Bronchial epithelial cell (primary cell): Measurements from ENCODE around the gene KCNG1. TPM values are rescaled to one million over a fixed set of nuclear protein-coding genes. Genes with fewer than 3 reads are reported as not detected.

Experiments used
- DNase-seq: peaks from one replicate; pipeline ENCODE4 v3.0.0-alpha.2; 2010; ENCODE audit warnings: low read depth
- FAIRE-seq: peaks from 2 replicates; lab custom pipeline; 2011; peaks lifted over from hg19 to GRCh38; lab: Jason Lieb, UNC
- H3K27me3 ChIP-seq: 2 replicates; pipeline ENCODE4 v1.5.1; 2011; ENCODE audit warnings: low read length; ENCODE audit not compliant: control insufficient read depth, insufficient read depth
- H3K36me3 ChIP-seq: 2 replicates; pipeline ENCODE4 v1.5.1; 2011; ENCODE audit warnings: low read length; ENCODE audit not compliant: control insufficient read depth, insufficient read depth
- H3K4me3 ChIP-seq: 2 replicates; pipeline ENCODE4 v1.5.1; 2011; ENCODE audit warnings: mild to moderate bottlenecking, low read depth, low read length, control low read depth
- CTCF ChIP-seq: IDR thresholded peaks from 2 replicates; pipeline ENCODE4 v1.5.1; 2011; ENCODE audit warnings: mild to moderate bottlenecking, moderate library complexity, low read length, control low read depth, inconsistent platforms; ENCODE audit not compliant: insufficient read depth, severe bottlenecking
- total RNA-seq: library from RNA; depleted of rRNA; stranded (reverse); fragments of >200 nt; gene quantifications from 2 replicates; pipeline ENCODE4 v1.2.1, GENCODE V29; 2014

Gene KCNG1
- total RNA-seq, 1 donor from 2014 or later: 91.1 TPM

- DNase-seq (no peak), FAIRE-seq (no peak)
- TF ChIP-seq CTCF: no peak
- Histone ChIP-seq H3K27me3 (peaks cover 43% of the 10 kb centered on the region), H3K36me3 (no peaks in the 10 kb centered on the region), H3K4me3 (no peak overlapping the region)
Measured at GRCh38 chr20:51026269-51026668, 3.4 kb upstream of the KCNG1 start.

- Histone ChIP-seq H3K4me3 (no peak overlapping the region), H3K36me3 (no peaks in the 10 kb centered on the region), H3K27me3 (peaks cover 34% of the 10 kb centered on the region)
- DNase-seq (no peak), FAIRE-seq (no peak)
- TF ChIP-seq CTCF: no peak
Measured at GRCh38 chr20:51024761-51025160, 1.9 kb upstream of the KCNG1 start.

- DNase-seq (no peak), FAIRE-seq (no peak)
- H3K4me3 ChIP-seq: peak overlapping the region; percentile 69
- no peaks in the 10 kb centered on the region for H3K36me3 ChIP-seq
- H3K27me3 ChIP-seq: peaks cover 26% of the 10 kb centered on the region
- no peak for TF ChIP-seq CTCF
Measured at GRCh38 chr20:51023617-51024155, 779 bp upstream of the KCNG1 start.

- no peak for TF ChIP-seq CTCF
- H3K36me3 ChIP-seq: no peaks in the 10 kb centered on the region
- H3K27me3 ChIP-seq: peaks cover 20% of the 10 kb centered on the region
- no peak for FAIRE-seq
- no peak for DNase-seq
- peak overlapping the region; percentile 69 for H3K4me3 ChIP-seq
Measured at GRCh38 chr20:51022227-51022802, 592 bp downstream of the KCNG1 start.

- no peak for TF ChIP-seq CTCF
- Histone ChIP-seq H3K36me3 (no peaks in the 10 kb centered on the region), H3K27me3 (peaks cover 16% of the 10 kb centered on the region), H3K4me3 (peak overlapping the region; percentile 69)
- FAIRE-seq (no peak), DNase-seq (peak; percentile 44)
Measured at GRCh38 chr20:51021067-51022025, 1.6 kb downstream of the KCNG1 start.
